Thyroid gland (tissue), 4 donors: ENCODE data around the gene ULK4.

ENCODE experiments used
- CTCF ChIP-seq, 6 experiments: fragments of 200-600 bp in 3 of 6; fragments of 450-650 bp in 3 of 6; sonication (generic) in 3 of 6; IDR thresholded peaks; one replicate each; pipeline ENCODE4 v1.5.1; 2016 to 2019; ENCODE audit warnings: antibody characterized with exemption in 6 of 6, mild to moderate bottlenecking in 2 of 6, inconsistent platforms in 1 of 6, moderate library complexity in 1 of 6
- POLR2A ChIP-seq, 2 donors: fragments of 450-650 bp; IDR thresholded peaks; one replicate each; pipeline ENCODE4 v1.6.1; 2017; ENCODE audit warnings: antibody characterized with exemption in 2 of 2, mild to moderate bottlenecking in 2 of 2, moderate library complexity in 1 of 2

GRCh38 chr3:41315126-41315525 is 646.8 kb downstream of the ULK4 start:
- no peak for TF ChIP-seq POLR2A (IDR thresholded peaks at IDR 0.05)
- no peak for TF ChIP-seq CTCF (IDR thresholded peaks at IDR 0.05)
